ENCODE measurements around the gene CRNN.
A peak's percentile ranks its signal among the peaks of the same experiment; 100 is the strongest.

Gene CRNN

DNA sequence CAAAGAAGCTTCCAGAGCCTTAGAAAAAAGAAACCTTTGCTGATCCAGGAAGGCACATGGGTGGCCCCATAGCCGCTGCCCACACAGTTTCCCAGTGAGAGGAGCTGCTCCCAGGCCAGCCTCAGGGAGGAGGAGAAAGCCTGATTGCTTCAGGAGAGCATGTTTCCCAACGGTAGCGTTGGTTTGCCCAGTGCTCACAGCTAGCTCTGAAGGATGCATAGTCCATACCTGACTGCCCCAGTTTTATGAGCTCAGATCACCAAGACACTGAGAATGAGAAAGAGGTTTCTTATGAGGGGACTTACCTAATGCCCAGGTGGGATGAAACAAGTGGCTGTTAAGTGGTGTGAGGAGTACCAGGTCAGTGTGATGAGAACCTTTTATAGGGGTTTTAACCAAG lies at the start of gene CRNN:
TSS of gene CRNN (minus strand) at position 355 of the 400 bp plus-strand sequence. CDS start 2,030 bp downstream, outside the sequence.
- no peak for DNase-seq (ENCODE audit: low spot score)

DNA sequence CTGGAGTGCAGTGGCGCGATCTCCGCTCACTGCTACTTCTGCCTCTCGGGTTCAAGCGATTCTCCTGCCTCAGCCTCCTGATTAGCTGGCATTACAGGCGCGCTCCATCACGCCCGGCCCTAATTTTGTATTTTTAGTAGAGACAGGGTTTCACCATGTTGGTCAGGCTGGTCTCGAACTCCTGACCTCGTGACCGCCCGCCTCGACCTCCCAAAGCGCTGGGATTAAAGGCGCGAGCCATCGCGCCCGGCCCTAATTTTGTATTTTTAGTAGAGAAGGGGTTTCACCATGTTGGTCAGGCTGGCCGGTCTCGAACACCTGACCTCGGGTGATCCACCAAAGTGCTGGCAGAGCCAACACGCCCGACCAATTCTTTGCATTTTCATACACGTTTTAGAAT lies 48.6 kb upstream of the CRNN start:
- no peak for DNase-seq (ENCODE audit: low spot score)

DNA sequence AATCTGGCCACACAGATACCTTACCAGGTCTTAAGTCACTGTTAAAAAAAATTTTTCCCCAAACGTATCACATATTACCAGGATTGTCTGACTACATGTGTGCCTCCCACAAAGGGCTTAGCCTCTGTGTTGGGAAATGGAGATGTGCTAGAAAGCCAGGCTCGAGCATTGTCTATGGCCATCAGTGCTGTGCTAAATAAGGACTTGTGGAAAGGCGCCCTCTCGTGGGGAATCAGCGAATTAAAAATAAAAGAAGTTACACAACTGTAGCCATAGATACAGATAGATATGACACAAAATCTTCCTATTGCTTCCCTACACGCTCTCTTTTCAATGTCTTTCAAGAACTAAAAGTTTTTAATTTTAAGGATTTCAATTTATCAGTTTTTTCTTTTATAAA lies 47.5 kb upstream of the CRNN start:
- DNase-seq (ENCODE audit: low spot score), result peak; percentile 66

DNA sequence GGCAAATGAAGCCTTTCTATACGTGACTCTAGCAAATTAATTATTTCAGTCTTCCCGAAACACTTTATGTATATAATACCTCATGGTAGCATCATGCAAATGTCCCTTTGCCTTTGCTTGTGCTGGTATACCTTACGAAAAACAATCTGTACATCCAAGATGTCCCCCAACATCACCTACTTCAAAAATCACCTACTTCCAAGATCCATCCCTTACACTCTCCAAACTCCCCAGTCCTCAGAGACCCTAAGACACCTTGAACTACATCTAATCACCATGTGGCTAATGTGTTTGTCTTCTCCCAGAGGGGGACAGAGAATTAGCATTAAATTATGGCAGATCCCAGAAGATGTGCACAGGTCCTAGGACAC lies 46.5 kb upstream of the CRNN start:
- DNase-seq (ENCODE audit: low spot score), result no peak

DNA sequence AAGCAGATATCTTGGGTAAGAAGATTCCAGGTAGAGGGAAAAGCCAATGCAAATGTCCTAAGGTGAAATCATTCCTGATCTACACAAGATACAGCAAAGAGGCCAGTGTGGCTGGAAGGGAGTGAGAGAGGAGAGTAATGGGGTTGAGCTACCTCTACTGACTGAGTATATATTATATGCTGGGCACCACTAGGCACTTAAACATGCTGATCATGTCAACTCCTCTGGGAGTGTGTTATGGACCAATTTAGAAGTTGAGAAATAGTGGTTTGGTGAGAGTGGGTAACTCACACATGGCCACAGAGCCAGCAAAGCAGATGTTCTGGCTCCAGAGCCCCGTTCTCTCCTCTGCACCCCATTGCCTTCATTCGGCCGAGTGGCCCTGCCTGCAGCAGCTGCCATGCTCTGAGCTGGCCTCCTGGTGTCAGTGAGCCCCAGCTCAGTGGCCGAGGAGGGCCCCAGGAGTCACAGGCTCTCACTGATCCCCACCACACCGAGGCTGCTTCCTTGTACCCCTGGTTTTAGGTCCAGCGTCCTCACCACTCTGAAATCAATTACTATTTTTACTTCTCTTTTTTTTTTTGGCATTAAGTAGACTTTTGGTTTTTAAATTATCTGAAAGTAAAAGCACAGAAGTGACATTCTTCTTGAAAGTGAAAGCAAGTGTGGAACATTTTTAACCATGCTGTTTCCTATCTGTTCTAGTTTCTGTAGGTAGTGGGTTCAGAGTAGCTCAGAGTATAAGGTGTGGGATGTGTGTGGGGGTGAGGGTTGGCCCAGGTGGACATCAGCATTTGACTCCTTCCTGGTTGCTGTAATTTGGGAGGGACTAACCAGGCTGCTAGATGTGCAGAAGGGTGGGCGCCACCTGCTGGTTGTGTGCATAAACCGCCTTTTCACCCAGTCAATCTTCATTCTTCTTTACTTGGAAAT lies 45.8 kb upstream of the CRNN start:
- peak; percentile 71 for DNase-seq (ENCODE audit: low spot score)

DNA sequence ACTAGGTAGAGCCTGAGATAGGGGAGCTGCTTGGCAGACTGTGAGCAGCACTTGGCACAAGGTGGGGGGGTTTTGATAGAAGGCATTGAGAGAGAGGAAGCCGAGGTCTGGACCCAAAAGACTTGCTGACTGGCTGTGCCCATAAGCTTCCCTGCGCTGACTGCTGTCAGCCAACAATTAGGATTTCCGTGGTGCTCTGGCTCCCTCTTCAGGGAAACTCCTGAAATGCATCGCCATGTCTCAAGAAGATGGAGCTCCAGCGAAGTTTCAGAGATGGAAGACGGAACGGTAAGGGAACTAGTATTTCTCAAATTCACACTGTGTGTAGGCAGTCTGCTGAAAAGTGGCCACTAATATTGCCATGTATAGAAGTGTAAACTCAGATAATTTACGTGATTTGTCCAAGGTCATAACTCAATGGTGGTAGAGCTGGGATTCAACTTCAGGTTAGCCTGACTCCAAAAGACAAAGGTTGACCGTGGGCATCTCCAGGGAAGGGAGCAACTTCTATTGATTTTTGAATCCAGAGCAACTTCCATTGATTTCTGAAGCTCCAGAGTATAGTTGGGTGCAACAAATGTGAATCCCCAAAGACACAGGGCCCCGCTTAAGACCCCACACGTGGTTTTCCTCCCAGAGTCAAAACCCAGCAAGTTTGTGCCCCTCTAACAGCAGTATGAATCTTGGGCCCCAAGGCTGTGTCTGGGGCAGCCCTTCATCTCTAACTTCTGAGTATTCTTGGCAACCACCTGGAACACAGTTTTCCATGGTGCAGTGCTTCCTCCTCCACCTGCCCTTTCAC lies 44.5 kb upstream of the CRNN start:
- DNase-seq (ENCODE audit: low spot score), result peak; percentile 73

DNA sequence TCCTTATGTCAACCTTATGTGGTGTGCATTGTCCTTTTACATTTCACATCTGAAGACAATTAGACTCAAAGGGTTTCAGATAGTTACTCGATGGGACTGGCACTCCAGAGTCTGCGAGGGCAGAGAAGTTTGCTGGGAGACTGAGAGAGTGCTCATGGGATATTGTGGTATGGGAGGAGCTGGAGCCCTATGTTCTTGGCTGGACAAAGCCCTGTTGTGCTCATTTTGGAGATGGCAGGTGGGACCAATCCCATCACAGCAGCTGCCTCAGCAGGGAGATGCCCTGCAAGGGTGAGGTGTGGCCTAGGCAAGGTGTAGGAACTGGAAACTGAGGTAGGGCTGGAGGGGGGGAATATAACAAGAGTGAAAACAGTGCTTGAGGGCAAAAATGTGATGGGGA lies 43.5 kb upstream of the CRNN start:
- DNase-seq (ENCODE audit: low spot score), result no peak

DNA sequence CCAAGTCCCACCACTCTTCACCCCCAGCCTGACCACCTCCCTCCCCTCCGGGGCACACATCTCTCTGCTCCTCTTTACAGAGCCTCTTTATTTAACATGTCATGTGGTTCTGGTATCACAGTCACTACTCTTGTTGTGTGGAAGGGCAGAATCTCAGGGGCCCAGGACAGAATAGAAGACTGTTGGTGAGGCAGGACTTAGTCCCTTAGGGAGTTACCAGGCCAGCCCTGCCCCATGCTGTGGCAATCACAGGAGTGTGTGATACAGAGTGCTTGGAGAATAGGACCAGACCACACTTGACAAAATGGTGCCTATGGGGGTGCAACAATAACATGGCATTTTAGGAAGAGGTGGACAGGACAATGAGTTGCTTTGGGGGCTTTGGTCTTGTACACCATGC lies 43.0 kb upstream of the CRNN start:
- no peak for DNase-seq (ENCODE audit: low spot score)

DNA sequence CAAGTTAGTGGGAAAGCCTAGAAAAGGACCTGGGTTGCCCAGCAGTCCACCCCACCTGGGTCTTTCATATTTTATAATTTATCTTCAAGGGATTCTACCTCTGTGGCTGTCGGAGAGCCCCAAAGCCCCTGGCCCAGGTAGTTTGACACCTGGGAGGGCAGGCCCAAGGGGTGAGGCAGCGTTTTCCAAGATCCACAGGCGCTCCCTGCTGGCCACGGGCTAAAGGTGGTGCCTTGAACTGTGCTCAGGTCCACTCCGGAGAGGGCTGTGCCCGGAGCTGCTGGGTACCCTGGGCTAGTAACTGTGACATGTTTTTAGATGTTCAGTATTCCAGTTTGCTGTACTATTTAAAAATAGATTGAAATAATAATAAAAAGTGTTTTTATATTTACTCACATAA lies 37.2 kb upstream of the CRNN start:
- no peak for DNase-seq (ENCODE audit: low spot score)

DNA sequence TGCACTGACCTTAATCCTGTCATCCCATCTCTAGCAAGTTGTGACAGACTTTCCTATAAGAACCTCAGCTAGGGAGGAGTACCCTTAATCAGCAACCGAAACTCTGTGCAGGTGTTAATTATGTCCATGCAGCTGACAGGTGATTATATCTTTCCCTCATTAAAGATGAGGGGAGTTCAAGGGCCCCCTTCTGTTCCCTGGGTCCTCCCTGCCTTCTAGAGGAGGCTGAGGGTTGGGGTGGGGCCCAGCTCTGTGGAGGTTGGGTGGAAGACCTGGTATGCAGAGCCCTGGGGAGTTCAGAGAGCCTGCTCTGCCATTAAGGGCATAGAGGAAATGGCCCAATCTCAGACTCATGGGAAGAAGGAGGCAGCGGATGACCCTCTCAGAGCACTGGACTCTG lies 35.6 kb upstream of the CRNN start:
- no peak for DNase-seq (ENCODE audit: low spot score)

DNA sequence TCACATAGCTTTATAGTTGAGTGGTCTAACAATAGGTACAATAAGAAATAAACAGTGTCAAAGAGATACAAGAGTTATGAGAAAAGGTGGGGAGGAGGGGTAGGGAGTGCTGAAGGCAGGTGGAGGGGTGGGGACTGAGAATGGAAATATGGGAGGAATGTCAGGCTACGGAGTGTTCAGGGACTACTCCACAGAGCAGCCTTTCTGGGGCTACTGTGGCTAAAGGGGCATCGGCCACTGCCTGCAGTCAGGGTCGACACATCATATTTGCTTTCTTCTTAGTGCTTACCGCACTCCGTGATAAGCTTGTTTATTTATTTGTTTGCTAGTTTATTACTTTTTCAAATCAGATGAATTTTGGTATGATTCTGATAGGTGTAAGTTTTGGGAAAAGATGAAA lies 34.4 kb upstream of the CRNN start:
- DNase-seq (ENCODE audit: low spot score), result no peak

DNA sequence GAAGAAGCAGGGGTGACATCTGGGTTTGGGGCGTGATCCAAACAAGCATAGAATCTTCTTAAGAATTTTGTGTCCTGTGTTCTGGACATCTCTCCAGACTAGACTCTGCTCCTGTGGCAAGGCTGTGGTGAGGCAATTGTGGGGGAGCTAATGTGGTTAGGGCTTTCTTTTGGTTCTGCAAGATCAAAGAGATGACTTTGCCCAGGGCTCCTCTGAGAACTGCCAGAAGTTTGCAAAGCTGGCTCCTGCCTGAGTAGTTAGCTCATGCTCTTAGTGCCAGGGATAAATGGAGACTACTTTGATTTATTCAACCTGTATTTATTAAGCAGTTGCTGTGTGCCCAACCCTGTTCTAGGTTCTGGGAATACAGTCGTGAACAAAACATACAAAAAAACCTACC lies 34.0 kb upstream of the CRNN start:
- no peak for DNase-seq (ENCODE audit: low spot score)

DNA sequence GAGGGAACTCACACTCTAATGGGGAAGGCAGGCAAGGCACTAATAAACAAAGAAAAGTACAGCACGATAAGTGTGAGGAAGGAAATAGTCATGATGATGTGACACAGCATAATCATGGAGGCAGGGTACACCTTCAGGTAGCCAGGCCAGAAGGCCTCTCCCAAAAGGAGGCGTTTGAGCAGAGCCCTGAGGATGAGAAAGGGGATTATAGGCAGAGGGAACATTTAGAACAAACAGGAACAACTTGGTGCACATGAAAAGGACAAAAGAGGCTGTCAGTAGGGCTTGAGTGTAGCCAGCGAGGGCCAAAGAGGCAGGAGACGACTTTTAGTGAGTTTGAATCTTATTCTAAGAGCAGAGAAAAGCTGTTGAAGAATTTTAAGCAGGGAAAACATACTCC lies 33.4 kb upstream of the CRNN start:
- no peak for DNase-seq (ENCODE audit: low spot score)

DNA sequence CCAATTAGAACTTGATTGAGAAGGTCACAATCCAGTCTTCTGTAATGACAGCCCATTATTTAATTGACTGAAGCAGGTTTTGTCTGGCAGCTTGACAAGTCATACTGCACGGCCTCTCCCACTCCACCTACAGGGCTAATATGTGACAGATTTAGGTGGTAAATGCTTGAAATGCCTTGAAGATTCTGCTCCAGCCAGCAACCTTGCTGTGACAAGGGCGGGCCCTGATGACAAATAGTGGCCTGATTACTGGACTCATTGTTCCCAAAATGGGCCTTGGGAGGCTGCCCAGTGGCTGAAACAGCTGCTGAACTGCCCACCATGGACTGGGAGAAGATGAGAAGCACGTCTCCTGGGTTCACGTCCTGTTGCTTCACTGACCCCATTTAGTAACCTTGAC lies 30.0 kb upstream of the CRNN start:
- no peak for DNase-seq (ENCODE audit: low spot score)

DNA sequence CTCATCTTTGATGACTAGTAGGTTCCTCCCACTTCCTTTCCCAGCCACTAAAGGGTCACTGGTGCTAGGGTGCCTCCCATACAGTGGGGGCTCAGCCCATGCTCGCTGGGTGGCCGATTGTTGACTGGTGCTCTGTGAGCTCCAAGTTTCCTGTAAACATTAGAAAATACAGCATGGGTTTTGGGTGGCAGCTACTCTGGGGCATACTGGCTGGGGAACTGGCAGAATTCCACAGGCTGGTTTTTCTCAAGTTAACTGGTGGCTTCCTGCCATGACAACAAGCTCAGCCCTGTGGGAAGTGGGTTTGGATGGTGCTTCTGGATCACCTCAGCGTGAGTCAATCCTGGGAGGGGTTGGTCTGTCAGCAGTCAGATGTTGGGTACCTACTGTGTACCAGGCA lies 28.7 kb upstream of the CRNN start:
- DNase-seq (ENCODE audit: low spot score), result no peak

DNA sequence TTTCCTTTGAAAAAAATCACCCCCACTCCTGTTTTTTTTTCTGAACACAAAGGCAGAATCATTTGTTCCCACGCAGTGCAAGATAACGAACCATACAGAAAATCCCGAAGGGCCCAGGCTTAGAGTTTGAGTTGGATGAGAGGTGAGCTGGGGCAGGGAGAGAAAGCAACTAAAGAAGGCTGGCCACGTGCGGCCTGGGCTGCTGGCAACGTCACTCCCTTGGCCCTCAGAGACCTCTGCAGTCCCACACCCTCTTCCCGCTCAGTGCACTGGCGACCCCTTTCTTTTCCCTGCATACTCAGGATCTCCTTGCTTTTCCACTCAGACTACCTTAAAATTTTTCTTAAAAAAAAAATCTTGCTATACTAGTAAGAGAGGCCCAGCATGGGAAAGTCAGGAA lies 28.2 kb upstream of the CRNN start:
- DNase-seq (ENCODE audit: low spot score), result no peak

DNA sequence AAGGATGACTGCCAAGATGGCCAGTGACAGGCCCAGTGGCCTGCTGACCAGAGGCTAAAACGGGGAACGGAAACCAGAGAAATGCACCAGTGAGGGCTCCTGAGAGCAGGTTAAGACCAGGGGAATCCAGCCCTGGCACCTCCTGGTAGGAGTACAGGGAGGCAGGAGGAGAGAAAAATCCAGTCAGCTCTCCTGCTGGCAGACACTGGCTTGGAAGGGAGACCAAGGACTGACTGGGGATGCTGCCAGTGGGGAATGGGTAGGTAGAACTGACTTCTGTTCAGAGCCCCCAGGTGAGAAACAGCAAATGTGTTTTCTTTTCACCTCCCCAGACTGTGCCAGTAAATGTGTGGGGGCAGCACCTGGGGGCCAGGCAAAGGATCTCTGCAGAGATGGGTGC lies 27.7 kb upstream of the CRNN start:
- DNase-seq (ENCODE audit: low spot score), result no peak

DNA sequence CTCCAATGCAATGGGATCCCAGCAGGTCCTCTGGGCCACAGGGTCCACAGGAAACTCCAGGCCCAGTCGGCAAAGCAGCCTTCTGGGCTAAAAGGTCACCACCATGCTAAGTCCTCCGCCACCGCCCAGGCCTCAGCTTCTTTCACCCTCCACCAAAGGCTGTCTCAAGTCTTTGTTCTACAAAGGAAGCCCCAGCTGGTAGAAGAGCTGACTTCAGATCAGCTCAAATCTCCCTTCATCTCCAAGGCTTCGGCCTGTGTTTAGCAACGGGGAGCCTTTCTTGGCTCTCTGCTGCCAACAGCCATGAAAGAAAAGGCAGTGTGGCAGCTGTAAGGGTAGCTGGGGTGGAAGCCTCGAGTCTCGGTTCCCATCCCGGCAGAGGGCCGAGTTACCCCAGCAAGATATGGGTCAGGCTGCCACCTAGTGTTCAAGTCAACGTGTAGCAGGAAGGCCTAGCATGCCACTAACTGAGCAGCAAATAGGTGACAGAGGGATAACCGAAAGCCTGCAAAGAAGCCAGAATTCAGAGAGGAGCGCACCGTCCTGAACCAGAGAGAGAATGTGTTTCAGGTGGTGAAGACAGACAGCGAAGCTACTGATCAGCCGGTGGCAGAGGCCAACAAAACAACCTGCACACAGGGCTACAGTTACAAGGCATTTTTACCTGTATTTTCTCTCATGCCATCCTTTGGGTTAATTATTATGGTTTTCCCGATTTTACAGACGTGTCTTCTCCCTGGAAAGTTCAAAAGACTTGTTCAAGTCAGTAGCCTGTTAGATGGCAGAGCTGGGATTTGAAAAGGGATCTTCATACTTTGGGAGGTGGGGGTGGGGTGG lies 26.8 kb upstream of the CRNN start:
- DNase-seq (ENCODE audit: low spot score), result peak; percentile 93

DNA sequence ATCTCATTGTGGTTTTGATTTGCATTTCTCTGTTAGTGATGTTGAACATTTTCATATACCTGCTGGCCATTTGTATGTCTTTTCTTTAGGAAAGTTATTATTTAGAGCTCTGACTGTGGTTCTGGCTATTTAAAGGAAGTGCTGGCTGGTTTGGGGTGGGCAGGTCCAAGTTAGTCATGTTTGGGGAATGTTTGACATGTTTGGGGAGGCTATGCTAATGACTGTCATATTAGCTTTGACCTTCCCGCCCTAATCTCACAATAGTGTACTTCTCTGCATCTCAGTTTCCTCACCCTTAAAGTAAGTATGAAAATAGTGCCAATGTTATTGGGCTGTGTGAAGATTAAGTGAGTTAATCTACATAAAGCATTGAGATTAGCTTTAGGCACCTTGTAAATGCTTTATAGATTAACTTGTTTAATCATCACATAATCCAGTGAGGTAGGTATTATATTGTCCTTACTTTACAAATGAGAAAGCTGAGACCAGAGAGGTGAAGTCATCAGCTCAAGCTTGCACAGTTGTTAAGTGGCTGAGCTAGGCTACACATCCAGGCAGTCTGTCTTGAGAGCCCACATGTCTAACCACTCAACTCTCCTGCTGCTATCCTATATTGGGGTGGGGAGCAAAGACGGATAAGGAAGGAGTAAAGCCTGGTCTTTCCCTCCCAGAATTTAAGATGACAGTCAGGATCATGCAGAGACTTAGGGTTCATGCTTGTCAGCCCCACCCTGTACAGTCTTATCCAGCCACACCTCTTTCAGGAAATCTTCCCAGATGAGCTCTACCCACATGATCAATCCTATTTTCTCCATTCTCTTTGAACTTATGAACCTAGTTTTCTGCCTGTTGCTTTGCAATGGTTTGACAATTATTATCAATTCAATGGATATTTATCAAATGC lies 22.8 kb upstream of the CRNN start:
- DNase-seq (ENCODE audit: low spot score), result no peak

DNA sequence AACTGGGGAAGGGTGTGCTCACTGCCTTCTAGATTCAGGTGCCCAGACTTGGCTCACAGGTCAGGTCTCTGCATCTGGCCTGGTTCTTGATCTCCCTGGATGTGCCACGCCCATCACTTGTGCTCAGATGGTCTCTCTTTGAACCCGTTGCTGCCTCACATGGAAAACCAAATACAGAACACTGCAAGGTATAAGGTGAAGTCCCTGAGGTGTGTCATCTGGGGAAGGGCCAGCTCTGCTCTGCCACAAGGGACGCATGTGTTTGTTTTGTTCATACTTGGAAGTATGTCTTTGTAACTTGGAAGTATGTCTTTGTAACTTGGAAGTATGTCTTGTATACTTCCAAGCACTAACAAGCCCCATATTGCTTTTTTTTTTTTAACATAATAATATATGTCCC lies 13.4 kb upstream of the CRNN start:
- DNase-seq (ENCODE audit: low spot score), result no peak

DNA sequence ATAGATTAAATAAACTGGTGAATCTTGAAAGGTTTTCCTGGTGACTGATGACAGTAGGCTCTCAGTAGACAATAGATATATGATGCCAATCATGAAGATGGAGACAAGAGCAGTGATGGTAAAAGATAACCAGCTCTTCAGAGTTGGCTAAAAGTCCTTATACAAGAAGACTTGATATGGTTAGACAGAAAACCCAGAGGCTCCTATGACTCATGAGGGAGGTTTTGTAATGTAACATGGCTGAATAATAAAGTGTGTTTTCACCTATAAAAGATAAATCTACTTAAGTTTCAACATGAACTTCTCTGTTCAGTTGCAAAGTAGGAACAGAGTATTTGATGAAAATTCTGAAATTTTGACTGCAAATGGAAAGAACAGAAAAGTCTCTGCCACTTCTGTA lies 12.7 kb upstream of the CRNN start:
- no peak for DNase-seq (ENCODE audit: low spot score)

Measured in COLO829 (cell line).